IPS-NIHi7 (cell line): ENCODE data around the gene RBM15.

Experiments
- DNase-seq: peaks from one replicate; pipeline ENCODE4 v3.0.0; 2012; ENCODE audit warnings: mixed read lengths; ENCODE audit errors: extremely low spot score

RBM15 gene

DNA sequence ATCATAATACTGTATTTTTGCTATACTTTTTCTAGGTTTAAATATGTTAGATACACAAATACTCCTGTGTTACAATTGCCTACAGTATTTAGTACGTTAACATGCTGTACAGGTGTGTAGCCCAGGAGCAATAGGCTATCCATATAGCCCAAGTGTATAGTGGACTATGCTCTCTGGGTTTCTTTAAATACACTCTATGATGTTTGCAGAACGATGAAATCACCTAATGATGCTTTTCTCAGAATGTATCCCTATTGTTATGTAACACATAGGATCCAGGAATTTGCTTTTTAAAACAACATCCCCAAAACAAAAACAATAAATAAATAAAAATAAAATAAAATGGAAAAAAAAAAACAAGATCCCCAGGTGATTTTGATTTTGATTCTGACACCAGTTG, 18.1 kb upstream of the RBM15 start:
- DNase-seq: no peak

DNA sequence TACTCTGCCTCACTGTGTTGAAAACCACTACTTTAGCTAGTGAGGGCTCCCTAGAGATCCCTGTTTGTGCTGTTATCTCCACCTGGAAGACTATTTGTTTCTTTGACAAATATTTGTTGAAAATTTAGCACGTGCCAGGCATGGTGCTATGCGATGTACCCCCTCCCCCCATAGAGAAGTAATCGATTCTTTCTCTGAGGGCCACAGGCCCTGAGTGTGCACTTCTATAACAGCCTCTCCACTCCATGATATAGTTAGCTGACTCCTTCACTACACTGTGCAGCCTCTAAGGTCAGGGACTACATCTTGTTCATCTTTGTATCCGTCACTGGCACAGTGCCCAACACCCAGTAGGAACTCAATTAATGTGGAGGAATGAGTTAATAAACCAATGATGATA, 17.3 kb upstream of the RBM15 start:
- DNase-seq: no peak

DNA sequence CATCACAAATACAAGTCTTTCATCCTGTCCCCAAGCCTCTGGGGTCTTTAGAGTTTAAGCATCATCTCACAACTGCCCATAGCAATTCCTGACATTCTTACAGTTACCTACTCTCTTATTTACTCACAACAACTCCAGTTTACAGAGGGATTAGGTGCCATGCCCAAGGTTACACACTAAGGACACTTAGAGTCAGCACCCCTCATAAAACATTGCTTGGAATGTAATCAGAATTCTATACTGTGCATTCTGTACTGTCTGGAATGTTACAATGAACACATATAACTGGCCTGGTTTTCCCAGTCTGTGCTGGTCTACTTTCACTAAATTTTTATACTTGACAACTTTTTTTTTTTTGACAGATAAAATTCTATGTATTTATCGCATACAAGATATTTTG, 14.5 kb upstream of the RBM15 start:
- DNase-seq: no peak

DNA sequence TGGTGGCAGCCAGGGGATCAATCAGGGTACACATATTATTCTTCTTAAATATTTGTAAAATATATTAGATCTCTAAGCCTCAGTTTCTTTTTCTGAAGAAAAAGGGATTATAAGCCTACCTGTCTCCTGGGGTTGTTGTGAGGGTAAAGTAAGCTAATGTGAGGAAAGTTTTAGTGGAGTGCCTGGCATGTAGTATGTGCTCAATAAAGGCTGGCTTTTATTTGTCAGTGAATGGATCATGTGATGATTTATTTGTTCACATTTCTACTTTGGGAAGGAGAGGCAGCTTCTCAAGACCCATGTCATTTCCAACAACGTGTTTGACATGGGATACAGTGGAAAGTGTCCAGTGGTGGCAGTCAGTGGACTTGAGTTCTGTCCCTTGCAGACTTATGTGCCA, 12.4 kb upstream of the RBM15 start:
- no peak for DNase-seq

DNA sequence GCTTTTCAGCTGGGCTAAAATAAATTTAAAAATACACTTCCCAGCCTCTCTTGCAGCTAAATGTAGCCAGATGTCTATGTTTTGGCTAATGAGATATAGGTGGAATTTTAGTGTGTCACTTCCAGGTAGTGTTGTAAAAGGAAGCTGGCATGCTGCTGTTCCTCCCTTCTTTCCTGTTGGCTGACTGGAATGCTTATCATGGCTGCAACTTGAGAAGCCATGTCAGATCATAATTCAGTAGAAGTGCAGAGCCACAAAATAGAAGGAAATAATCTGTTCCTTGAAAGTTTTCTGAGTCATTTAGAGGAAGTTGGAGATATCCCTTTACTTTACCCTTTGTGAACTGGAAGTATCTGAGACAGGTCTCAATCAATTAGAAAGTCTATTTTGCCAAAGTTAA, 10.9 kb upstream of the RBM15 start:
- no peak for DNase-seq

DNA sequence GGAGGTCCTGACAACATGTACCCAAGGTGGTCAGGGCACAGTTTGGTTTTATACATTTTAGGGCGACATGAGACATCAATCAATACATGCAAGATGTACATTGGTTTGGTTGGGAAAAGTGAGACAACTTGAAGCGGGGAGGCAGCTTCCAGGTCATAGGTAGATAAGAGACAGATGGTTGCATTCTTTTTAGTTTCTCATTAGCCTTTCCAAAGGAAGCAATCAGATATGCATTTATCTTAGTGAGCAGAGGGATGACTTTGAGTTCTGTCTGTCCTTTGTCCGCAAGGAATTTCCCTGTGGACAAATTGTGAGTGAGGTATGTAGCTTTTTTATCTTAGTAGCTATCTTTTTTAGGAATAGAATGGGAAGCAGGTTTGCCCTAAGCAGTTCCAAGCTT, 10.5 kb upstream of the RBM15 start:
- no peak for DNase-seq

DNA sequence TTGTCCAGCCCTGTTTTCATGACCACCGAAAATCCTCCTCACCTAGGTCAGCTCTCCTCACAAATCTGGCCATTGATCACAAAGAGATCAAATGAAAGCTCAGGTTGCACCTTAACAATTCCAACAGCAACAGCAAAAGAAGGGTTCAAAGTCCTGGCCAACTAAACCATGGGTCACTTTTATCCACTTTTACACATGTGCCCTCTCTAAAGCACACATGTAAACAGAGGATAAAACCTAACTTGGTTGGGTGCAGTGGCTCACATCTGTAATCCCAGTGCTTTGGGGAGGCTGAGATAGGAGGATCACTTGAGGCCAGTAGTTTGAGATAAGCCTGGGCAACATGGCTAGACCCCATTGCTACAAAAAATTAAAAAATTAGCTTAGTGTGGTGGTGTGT, 3.9 kb upstream of the RBM15 start:
- DNase-seq: no peak

DNA sequence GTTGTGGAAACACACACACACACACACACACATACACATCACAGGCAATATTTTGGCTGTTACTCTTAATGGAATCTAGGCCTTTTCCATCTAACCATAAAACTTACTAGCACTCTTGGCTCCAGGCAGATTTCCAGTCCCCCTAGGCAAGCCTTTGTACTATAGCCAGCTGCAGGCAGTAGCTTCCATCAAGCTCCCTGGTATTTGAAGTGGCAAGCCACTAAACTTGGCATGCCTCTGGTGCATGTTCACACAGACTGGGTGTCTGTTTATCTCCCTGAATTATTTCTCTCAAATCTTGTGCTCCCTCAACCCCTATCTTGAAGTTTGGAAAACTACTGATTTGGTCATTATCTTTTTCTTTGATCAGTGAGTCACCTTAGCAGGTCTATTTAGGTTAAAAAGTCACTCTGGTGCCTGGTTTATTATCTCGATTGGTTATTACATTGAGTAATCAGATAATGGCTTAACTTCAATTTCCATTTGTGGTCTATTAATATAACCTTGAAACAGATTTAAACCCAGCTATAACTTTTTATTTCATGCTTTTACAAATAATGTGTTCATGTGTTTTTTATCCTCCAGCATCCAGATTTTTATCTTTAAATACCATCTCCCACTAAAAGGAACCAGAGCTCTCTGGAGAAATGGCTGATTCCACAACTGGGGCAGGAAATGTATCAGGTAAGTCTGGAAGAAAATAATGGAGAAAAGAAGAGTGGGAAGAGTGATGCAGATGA, 2.7 kb upstream of the RBM15 start:
- DNase-seq: no peak

DNA sequence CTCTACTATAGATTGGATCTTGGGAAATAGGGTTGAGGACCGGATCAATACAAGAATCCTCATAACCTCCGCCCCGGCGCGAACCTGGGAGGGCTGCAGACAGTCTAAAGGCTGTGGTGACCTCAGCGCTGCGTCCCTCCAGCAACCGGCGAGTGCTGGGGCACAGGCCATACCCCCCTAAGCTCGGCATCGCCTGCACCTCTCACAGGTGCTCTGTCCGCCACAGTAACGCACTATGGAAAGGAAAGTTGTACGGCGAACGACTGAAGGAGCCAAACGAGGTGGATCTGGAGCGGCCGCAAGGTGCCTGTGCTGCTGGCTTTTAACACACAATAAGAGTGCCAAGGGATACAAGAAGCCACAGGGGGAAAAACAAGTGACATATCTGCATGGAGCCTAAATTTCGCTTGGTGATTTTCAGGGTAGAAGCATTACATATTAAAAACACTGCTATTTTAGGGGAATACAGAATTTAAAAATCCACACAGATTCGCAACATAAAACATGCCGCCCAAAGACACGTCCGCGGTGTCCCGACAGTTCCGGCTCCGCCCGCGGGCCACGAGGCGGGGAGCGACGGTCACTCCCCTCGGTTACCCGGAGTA, 1.4 kb upstream of the RBM15 start:
- peak; percentile 53 for DNase-seq

DNA sequence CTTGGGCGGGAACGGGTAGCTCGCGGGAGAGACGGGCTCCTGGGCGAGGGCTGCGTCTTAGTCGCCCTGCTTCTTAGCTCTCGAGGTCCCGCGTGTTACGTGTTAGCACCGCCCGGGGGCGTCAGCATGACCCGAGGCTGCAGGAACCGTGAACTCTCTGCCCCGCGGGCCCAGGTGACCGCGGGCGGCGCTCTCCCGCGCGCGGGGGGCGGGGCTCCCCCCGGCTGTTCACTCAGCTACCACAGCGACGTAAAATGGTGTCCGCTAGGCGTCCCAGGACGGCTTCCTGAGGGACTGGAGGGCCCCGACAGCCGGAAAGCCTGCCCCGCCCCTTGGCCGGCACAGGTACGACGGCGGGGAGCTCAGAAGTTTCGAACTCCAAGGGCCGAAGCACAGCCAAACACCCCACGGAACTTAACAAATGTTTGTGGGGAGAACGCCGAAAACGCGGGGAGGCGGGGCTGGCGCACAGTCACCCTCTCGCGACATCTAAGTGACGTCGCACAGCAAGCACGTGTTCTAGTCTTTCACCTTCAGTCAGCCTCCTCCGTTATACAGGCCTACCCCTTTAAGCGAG, 780 bp upstream of the RBM15 start:
- DNase-seq: peak; percentile 90

DNA sequence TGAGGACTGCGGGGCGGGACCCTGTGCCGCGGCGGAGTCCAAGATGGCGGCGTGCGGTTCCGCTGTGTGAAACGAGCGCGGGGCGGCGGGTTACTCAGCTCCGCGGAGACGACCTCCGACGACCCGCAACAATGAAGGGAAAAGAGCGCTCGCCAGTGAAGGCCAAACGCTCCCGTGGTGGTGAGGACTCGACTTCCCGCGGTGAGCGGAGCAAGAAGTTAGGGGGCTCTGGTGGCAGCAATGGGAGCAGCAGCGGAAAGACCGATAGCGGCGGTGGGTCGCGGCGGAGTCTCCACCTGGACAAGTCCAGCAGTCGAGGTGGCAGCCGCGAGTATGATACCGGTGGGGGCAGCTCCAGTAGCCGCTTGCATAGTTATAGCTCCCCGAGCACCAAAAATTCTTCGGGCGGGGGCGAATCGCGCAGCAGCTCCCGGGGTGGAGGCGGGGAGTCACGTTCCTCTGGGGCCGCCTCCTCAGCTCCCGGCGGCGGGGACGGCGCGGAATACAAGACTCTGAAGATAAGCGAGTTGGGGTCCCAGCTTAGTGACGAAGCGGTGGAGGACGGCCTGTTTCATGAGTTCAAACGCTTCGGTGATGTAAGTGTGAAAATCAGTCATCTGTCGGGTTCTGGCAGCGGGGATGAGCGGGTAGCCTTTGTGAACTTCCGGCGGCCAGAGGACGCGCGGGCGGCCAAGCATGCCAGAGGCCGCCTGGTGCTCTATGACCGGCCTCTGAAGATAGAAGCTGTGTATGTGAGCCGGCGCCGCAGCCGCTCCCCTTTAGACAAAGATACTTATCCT, 430 bp downstream of the RBM15 start:
- peak; percentile 35 for DNase-seq

DNA sequence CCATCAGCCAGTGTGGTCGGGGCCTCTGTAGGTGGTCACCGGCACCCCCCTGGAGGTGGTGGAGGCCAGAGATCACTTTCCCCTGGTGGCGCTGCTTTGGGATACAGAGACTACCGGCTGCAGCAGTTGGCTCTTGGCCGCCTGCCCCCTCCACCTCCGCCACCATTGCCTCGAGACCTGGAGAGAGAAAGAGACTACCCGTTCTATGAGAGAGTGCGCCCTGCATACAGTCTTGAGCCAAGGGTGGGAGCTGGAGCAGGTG, 961 bp downstream of the RBM15 start:
- peak; percentile 26 for DNase-seq

DNA sequence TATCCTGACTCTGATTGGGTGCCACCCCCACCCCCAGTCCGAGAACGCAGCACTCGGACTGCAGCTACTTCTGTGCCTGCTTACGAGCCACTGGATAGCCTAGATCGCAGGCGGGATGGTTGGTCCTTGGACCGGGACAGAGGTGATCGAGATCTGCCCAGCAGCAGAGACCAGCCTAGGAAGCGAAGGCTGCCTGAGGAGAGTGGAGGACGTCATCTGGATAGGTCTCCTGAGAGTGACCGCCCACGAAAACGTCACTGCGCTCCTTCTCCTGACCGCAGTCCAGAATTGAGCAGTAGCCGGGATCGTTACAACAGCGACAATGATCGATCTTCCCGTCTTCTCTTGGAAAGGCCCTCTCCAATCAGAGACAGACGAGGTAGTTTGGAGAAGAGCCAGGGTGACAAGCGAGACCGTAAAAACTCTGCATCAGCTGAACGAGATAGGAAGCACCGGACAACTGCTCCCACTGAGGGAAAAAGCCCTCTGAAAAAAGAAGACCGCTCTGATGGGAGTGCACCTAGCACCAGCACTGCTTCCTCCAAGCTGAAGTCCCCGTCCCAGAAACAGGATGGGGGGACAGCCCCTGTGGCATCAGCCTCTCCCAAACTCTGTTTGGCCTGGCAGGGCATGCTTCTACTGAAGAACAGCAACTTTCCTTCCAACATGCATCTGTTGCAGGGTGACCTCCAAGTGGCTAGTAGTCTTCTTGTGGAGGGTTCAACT, 2.1 kb downstream of the RBM15 start:
- DNase-seq: no peak

DNA sequence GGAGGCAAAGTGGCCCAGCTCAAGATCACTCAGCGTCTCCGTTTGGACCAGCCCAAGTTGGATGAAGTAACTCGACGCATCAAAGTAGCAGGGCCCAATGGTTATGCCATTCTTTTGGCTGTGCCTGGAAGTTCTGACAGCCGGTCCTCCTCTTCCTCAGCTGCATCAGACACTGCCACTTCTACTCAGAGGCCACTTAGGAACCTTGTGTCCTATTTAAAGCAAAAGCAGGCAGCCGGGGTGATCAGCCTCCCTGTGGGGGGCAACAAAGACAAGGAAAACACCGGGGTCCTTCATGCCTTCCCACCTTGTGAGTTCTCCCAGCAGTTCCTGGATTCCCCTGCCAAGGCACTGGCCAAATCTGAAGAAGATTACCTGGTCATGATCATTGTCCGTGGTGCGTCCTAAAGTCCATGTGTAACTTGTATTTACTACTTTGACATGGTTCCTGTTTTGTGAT, 2.7 kb downstream of the RBM15 start:
- no peak for DNase-seq

DNA sequence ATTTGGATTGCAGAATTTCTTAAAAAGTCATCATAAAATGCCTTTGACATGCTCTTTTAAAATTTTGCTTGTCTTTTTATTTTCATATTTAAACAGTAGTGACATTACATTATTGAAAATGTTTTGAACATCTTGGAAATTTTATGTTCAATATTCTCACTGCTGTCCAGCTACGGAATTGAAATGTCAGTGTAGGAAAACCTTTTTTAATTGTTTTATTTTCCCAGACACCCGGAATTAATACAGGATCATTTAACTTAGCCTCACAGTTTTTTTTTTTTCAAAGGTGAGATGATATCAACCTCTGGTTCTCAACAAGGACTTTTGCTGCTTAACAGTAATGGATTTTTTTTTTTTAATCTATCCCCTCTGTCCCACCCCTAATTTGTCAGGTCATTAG, 4.1 kb downstream of the RBM15 start:
- DNase-seq: no peak

DNA sequence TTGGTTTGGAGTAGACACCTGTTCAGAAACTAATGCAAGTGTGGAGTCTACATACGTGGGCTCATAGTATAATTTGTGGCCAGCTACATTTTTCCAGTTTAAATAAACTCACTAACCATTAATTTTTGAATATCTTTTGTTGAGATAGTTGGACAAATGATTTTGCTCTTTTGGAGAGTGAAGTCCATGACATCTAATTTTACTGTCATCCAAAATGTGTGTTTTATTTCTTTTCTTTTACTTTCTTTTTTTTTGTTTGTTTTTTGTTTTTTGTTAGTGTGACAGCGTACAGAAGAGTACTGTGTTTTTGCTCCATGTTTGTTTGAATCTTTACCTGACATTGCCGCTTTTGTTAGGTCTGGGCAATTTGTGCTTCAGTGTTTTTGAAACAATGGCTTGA, 5.0 kb downstream of the RBM15 start:
- DNase-seq: no peak

DNA sequence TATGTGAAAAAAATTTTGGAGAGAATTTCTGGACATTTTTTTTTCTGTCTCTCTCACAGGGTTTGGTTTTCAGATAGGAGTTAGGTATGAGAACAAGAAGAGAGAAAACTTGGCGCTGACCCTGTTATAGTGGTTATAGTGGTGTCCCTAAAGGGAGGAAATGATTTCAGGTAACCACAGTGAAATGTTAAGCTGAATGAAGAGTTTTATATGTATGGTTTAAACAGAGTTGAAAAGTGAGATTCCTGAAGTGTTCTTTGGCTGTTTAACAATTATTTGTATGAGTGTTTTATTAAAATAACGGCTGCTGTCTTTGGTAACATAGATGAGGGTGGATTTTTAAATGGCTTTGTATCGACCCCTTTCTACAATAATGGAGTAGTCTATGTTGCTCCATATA, 6.3 kb downstream of the RBM15 start:
- no peak for DNase-seq

DNA sequence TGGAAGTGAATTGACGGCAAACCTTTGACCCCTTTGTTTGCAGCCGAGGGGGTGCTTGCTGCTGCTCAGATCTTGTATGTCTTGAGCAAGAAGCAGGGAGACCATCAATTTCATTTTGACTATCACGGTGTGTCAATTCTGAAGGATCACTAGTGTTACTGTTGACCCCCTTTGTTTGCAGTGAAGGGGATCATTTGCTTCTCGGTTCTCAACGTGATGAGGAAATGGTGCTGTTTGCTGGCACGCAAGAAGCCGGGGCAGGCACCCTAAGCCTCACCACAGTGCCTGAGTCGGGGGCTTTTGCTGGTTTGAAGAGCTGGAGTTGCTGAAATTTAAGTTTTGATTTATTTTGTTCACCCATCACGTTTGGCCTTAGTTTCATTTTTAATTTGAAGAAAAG, 7.5 kb downstream of the RBM15 start:
- no peak for DNase-seq

DNA sequence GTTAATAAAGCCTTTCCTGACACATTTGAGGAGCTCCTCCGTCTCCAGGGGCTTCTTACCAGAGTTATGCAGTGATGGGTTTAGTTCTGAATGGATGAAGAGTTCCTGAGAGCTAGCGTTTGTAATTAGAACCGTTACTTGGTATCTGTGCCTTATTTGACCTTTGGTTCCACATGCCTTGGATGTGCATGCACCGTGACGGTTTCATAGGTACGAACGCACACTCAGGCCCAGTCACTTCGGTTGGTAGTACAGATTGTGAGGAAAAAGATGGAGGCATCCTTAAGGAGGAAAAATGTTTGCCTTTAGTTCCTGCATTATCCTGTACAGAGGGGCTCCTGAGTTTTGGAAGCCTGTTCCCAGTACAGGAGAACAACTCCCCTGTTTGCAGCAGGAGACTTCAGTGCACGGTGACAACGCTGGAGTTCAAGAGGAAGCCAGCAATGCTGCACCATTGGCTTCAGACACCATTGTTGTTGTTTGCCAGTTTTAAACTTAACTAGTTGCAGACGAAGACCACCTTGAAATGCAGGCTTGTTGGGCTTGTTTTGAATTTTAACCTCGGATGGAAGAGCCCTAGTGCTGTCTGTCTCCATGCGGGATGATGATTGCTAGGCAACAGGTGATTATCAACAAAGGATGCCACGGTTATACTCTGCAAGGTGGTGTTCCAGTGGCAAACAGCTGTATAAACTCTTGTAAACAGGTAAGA, 8.2 kb downstream of the RBM15 start:
- DNase-seq: no peak

DNA sequence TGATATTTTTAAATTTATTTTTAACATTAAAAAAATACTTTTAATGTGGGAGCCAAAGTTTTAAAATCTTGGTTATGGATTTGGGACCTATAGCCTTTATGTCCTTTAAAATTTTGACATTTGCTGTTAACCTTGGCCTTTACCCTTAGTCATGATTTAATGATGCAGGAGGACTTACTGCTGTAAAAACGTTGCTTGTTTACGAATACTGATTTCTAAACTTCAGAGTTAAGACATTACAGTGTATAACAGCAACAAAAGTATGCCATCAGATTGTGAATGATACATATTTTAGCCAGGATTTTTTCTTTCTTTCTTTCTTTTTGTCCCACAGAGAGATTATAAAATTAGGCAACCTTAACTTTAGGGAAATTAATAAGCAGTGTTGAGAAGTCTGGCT, 8.9 kb downstream of the RBM15 start:
- DNase-seq: no peak

DNA sequence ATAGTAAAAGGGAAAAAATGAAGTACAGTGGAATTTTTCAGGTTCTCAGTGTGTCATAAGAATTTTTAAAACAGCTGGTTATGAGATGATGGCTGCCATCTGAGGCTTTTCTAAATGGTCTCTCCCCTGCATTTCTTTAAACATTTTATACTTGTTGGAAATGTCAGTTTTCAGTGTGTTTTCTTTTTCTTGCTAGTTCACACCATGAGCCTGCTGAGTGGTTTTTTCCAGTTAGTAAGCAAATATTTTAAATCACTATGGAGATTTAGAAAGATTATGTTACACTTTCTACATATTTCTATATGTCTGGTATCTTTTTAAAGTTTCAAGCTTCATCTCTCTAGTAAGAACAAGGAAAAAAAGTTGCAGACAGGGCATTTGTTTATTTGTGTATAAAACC, 9.6 kb downstream of the RBM15 start:
- DNase-seq: no peak

DNA sequence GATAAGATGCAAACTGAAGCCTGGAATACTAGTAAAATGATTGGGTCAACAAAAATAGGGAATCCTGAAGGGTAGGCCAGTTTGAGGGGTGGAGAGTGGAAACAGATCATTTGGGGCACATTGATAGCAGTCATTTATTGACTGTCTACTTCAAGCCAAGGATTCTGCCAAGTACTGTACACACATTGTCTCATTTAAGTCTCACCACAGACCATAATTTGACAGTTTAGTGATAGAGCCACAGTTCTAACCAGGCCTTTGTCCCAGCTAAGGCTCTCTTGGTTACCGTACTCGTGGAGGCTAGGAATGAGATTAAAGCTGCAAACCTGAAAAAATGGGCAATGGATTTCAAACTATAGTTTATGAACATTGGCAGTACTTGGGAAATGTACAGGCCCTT, 11.2 kb downstream of the RBM15 start:
- DNase-seq: no peak
